Fibroblast of lung (primary cell): ENCODE results near the gene EFCAB5. TPM values are rescaled to one million over a fixed set of nuclear protein-coding genes. Genes with fewer than 3 reads are reported as not detected.
"Not testable (repeated sequence)": the region's sequence is repeated elsewhere in the genome, so short reads cannot be mapped to it uniquely, and the experiment has no call there.

Source experiments
- DNase-seq, 2 donors: peaks; one replicate each; pipeline versions ENCODE4 v3.0.0 to v3.0.0-alpha.2; 2010; ENCODE audit warnings: low read depth in 2 of 2
- H2AFZ ChIP-seq: 2 replicates; pipeline ENCODE4 v1.5.1; 2012; ENCODE audit warnings: low read length, control low read depth, inconsistent platforms
- H3K27ac ChIP-seq: 2 replicates; pipeline ENCODE4 v1.5.1; 2011; ENCODE audit warnings: low read length, control low read depth; ENCODE audit not compliant: insufficient read depth
- H3K27me3 ChIP-seq: 2 replicates; pipeline ENCODE4 v1.5.1; 2011; ENCODE audit warnings: mild to moderate bottlenecking, low read length; ENCODE audit not compliant: control insufficient read depth, insufficient read depth
- H3K36me3 ChIP-seq: 2 replicates; pipeline ENCODE4 v1.5.1; 2011; ENCODE audit warnings: low read length; ENCODE audit not compliant: control insufficient read depth, insufficient read depth
- H3K4me1 ChIP-seq: 2 replicates; pipeline ENCODE4 v1.5.1; 2011; ENCODE audit warnings: low read length; ENCODE audit not compliant: control insufficient read depth, insufficient read depth; ENCODE audit errors: extremely low read depth
- H3K4me2 ChIP-seq: 2 replicates; pipeline ENCODE4 v1.5.1; 2011; ENCODE audit warnings: low read length, control low read depth; ENCODE audit not compliant: insufficient read depth; ENCODE audit errors: extremely low read depth
- H3K4me3 ChIP-seq, 4 experiments: fragments of 200-600 bp in 1 of 4; sonication (generic) in 1 of 4; replicated peaks in 1 of 4; 2 replicates each; pipeline ENCODE4 v1.5.1; 2011 to 2016; ENCODE audit warnings: low read length in 4 of 4, low read depth in 3 of 4, mild to moderate bottlenecking in 3 of 4, control low read depth in 2 of 4, inconsistent platforms in 1 of 4, mixed read lengths in 1 of 4; ENCODE audit not compliant: insufficient read depth in 1 of 4; ENCODE audit errors: control extremely low read depth in 1 of 4
- H3K79me2 ChIP-seq: 2 replicates; pipeline ENCODE4 v1.5.1; 2012; ENCODE audit warnings: mild to moderate bottlenecking, low read length, inconsistent platforms; ENCODE audit not compliant: control insufficient read depth, insufficient read depth
- H3K9ac ChIP-seq: 2 replicates; pipeline ENCODE4 v1.5.1; 2011; ENCODE audit warnings: mild to moderate bottlenecking, low read length, control low read depth; ENCODE audit not compliant: insufficient read depth
- H3K9me3 ChIP-seq: 2 replicates; pipeline ENCODE4 v1.5.1; 2012; ENCODE audit warnings: low read depth, low read length; ENCODE audit not compliant: control insufficient read depth, insufficient read depth
- H4K20me1 ChIP-seq: 2 replicates; pipeline ENCODE4 v1.5.1; 2011; ENCODE audit warnings: low read length; ENCODE audit not compliant: control insufficient read depth, insufficient read depth; ENCODE audit errors: extremely low read depth
- EZH2 ChIP-seq: IDR thresholded peaks from 2 replicates; pipeline ENCODE4 v1.5.1; 2012; ENCODE audit warnings: low read length, control low read depth, mild to moderate bottlenecking; ENCODE audit errors: missing control alignments
- polyA plus RNA-seq, 2 donors: library from polyadenylated mRNA; depleted of rRNA in 1 of 2; stranded (reverse) in 1 of 2; unstranded in 1 of 2; fragments of >200 nt; gene quantifications; 2 replicates each; pipeline ENCODE4 v1.2.1, GENCODE V29; 2011 to 2012; ENCODE audit warnings: missing spikeins in 1 of 2
- total RNA-seq: library from RNA; depleted of rRNA; stranded (reverse); fragments of >200 nt; gene quantifications from 2 replicates; pipeline ENCODE4 v1.2.1, GENCODE V29; 2014
- TF ChIP-seq, protein P1 (sequence below), 2 donors: IDR thresholded peaks in 1 of 2; conservative IDR thresholded peaks in 1 of 2; 1 replicate in 1 of 2; 2 replicates in 1 of 2; pipeline ENCODE4 v1.5.1; 2011 to 2012; ENCODE audit warnings: low read length in 2 of 2, control low read depth in 1 of 2, inconsistent platforms in 1 of 2, low read depth in 1 of 2, mild to moderate bottlenecking in 1 of 2

Gene EFCAB5
- total and polyA plus RNA-seq, 2 donors (not counting 1 experiment from before 2014, with no cell fraction given), result 0.14 to 0.66 TPM

GRCh38 chr17:30021708-30022317 is 80.4 kb downstream of the EFCAB5 start:
- Histone ChIP-seq H3K9me3 (no peaks in the 10 kb centered on the region), H3K79me2 (no peaks in the 10 kb centered on the region), H3K4me1 (no peaks in the 10 kb centered on the region), H3K36me3 (no peaks in the 10 kb centered on the region), H3K27ac (no peak overlapping the region), H3K4me2 (peak overlapping the region; percentile 64), H3K4me3 (no peak overlapping the region), H3K9ac (no peak overlapping the region), H3K27me3 (no peaks in the 10 kb centered on the region), H2AFZ (no peak overlapping the region), H4K20me1 (no peaks in the 10 kb centered on the region)
- TF ChIP-seq EZH2, result no peak
- TF ChIP-seq, protein P1, sequence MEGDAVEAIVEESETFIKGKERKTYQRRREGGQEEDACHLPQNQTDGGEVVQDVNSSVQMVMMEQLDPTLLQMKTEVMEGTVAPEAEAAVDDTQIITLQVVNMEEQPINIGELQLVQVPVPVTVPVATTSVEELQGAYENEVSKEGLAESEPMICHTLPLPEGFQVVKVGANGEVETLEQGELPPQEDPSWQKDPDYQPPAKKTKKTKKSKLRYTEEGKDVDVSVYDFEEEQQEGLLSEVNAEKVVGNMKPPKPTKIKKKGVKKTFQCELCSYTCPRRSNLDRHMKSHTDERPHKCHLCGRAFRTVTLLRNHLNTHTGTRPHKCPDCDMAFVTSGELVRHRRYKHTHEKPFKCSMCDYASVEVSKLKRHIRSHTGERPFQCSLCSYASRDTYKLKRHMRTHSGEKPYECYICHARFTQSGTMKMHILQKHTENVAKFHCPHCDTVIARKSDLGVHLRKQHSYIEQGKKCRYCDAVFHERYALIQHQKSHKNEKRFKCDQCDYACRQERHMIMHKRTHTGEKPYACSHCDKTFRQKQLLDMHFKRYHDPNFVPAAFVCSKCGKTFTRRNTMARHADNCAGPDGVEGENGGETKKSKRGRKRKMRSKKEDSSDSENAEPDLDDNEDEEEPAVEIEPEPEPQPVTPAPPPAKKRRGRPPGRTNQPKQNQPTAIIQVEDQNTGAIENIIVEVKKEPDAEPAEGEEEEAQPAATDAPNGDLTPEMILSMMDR (conservative IDR thresholded peaks at IDR 0.05 in 1 of 2, IDR thresholded peaks at IDR 0.05 in 1 of 2; ENCODE audit: low read depth in 1 of 2, low read length in 2 of 2), result peak; percentile 77 to 87
- peak; percentile 41 to 67 for DNase-seq

DNA sequence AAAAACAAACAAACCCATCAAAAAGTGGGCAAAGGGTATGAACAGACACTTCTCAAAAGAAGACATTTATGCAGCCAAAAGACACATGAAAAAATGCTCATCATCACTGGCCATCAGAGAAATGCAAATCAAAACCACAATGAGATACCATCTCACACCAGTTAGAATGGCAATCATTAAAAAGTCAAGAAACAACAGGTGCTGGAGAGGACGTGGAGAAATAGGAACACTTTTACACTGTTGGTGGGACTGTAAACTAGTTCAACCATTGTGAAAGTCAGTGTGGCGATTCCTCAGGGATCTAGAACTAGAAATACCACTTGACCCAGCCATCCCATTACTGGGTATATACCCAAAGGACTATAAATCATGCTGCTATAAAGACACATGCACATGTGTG is 83.9 kb downstream of the EFCAB5 start:
- not testable (repeated sequence) for H3K36me3 ChIP-seq, H4K20me1 ChIP-seq, H3K79me2 ChIP-seq, DNase-seq, H3K4me3 ChIP-seq, H3K4me1 ChIP-seq, H3K27ac ChIP-seq, H3K9me3 ChIP-seq, H2AFZ ChIP-seq, H3K4me2 ChIP-seq, H3K9ac ChIP-seq, H3K27me3 ChIP-seq

- Histone ChIP-seq H4K20me1 (no peaks in the 10 kb centered on the region), H2AFZ (no peak overlapping the region), H3K9ac (no peak overlapping the region), H3K27me3 (no peaks in the 10 kb centered on the region), H3K36me3 (no peaks in the 10 kb centered on the region), H3K27ac (no peak overlapping the region), H3K79me2 (no peaks in the 10 kb centered on the region), H3K4me3 (no peak overlapping the region), H3K4me1 (no peaks in the 10 kb centered on the region), H3K9me3 (no peaks in the 10 kb centered on the region), H3K4me2 (no peak overlapping the region)
- TF ChIP-seq, protein P1 (conservative IDR thresholded peaks at IDR 0.05 in 1 of 2, IDR thresholded peaks at IDR 0.05 in 1 of 2; ENCODE audit: low read depth in 1 of 2, low read length in 2 of 2), result no peak
- TF ChIP-seq EZH2, result no peak
- DNase-seq, result no peak
Measured at GRCh38 chr17:30027676-30028075, 86.2 kb downstream of the EFCAB5 start.
